HL-60/S4 treated with retinoic acid at 250 ng/mL for 4 days and 3 days (cell line): ENCODE results near the gene ACVR2B.
"Not testable (repeated sequence)": the region's sequence is repeated elsewhere in the genome, so short reads cannot be mapped to it uniquely, and the experiment has no call there.

Experiments
- in situ Hi-C: fragments of 300-500 bp; cut with MboI; formaldehyde crosslinking; loops from 2 replicates; pipeline ENCODE4 v1.7.0; 2022; ENCODE audit warnings: low sequenced_read_pairs

Gene ACVR2B

DNA sequence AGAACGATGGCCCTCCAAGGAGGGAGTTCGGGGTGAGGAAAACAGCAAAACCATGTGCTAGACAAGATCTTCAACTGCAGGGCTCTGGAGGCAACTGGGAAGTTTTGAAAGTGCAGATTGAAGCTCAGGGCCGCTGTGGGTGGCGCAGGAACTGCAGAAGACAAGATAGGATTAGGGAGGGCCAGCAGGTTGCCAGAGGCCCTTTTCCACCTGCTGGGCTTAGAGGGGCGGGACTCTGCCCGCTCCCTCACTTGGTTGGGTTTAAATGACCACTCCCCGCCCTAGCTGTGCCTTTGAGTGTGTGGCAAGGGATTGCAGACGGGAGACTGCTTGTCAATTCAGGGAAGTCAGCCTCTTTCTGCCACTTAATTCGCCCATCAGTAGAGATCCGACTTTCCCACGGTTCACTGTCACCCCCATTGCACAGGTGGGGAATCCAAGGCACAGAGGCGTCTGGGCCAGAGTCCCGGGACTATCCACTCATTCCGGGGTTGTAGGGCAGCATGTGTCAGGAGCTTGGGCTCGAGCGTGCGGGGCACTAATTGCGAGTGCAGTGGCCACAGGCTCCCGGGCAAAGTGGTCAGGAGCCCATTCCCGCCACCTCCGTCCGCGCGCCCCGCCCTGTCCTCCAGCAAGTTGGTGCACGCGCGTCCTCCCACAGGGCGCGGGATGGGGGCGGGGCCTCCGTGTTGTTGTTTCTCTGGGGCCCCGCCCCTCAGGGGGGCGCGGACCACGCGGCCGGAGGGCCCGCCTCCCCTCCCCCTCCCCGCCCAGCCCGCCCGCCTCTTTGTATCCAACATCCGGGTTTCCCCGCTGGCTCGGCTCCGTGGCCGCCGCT is at the start of gene ACVR2B:
Gene ACVR2B (plus strand): TSS at position 816 of the 838 bp plus-strand sequence. CDS start 433 bp downstream, outside the sequence.
- in situ Hi-C loops: no loop called here

- in situ Hi-C loops: no loop called here
Observed at GRCh38 chr3:38404286-38404685, 49.4 kb upstream of the ACVR2B start.

GRCh38 chr3:38411591-38411990 is 42.1 kb upstream of the ACVR2B start:
- in situ Hi-C loops: no loop called here

GRCh38 chr3:38420758-38421157 is 32.9 kb upstream of the ACVR2B start:
- in situ Hi-C loops: not testable (repeated sequence)

GRCh38 chr3:38421679-38422336 is 31.9 kb upstream of the ACVR2B start:
- in situ Hi-C loops: no loop called here

GRCh38 chr3:38426798-38427426 is 26.8 kb upstream of the ACVR2B start:
- in situ Hi-C loops: not testable (repeated sequence)

DNA sequence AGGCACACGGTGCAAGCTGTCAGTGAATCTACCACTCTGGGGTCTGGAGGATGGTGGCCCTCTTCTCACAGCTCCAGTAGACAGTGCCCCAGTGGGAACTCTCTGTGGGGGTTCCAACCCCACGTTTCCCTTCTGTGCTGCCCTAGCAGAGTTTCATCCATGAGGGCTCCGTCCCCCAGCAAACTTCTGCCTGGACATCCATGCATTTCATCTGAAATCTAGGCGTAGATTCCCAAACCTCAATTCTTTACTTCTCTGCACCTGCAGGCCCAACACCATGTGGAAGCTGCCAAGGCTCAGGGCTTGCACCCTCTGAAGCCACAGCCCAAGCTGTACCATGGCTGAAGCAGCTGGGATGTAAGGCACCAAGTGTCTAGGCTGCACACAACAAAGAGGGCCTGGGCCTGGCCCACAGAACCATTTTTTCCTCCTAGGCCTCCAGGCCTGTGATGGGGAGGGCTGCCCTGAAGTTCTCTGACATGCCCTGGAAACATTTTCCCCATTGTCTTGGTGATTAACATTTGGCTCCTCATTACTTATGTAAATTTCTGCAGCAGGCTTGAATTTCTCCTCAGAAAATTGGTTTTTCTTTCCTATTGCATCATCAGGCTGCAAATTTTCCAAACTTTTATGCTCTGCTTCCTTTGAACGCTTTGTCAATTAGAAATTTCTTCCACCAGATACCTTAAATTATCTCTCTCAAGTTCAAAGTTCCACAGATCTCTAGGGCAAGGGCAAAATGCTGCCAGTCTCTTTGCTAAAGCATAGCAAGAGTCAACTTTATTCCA is 20.6 kb upstream of the ACVR2B start:
- in situ Hi-C loops: not testable (repeated sequence)

- in situ Hi-C loops: not testable (repeated sequence)
Observed at GRCh38 chr3:38433661-38434060, 20.0 kb upstream of the ACVR2B start.

- in situ Hi-C loops: not testable (repeated sequence)
Observed at GRCh38 chr3:38438436-38439069, 15.1 kb upstream of the ACVR2B start.

DNA sequence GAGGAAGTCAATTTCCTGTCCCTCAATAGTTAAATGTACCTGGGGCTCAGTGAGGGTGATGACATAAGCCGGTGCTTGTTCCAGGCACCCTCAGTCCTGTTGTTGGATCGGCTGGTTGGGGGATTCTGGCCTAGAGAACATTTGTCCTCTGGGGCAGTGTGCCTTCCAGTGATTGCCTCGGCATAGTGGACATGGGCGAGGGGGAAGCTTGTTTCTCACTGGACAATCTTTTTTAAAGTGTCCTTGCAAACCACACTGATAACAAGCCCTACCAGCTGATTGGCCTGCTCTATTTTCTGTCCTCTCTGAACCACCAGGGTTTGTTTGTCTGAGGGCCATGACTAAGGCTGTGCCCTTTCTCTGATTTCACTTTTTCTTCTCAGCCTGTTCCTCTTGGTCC is 10.5 kb upstream of the ACVR2B start:
- in situ Hi-C loops: not testable (repeated sequence)

DNA sequence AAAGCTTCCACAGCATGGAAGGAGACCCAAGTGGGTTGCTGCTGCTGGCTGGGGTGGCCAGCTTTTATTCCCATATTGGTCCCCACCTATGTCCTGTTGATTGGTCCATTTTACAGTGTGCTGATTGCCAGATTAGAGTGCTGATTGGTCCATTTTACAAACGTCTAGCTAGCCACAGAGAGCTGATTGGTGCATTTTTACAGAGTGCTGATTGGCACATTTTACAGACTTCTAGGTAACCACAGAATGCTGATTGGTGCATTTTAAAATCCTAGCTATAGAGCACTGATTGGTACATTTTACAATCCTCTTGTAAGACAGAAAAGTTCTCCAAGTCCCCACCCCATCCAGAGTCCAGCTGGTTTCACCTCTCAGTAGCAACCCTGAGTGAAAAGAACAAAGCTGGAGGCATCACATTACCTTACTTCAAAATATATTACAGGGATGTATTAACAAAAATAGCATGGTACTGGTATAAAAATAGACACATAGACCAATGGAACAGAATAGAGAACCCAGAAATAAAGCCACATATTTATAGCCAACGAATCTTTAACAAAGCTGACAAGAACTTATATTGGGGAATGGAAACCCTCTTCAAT is 7.5 kb upstream of the ACVR2B start:
- in situ Hi-C loops: no loop called here

- in situ Hi-C loops: no loop called here
Observed at GRCh38 chr3:38446812-38447211, 6.9 kb upstream of the ACVR2B start.

GRCh38 chr3:38450853-38451252 is 2.8 kb upstream of the ACVR2B start:
- in situ Hi-C loops: no loop called here

- in situ Hi-C loops: no loop called here
Observed at GRCh38 chr3:38453913-38454177, 155 bp downstream of the ACVR2B start.

DNA sequence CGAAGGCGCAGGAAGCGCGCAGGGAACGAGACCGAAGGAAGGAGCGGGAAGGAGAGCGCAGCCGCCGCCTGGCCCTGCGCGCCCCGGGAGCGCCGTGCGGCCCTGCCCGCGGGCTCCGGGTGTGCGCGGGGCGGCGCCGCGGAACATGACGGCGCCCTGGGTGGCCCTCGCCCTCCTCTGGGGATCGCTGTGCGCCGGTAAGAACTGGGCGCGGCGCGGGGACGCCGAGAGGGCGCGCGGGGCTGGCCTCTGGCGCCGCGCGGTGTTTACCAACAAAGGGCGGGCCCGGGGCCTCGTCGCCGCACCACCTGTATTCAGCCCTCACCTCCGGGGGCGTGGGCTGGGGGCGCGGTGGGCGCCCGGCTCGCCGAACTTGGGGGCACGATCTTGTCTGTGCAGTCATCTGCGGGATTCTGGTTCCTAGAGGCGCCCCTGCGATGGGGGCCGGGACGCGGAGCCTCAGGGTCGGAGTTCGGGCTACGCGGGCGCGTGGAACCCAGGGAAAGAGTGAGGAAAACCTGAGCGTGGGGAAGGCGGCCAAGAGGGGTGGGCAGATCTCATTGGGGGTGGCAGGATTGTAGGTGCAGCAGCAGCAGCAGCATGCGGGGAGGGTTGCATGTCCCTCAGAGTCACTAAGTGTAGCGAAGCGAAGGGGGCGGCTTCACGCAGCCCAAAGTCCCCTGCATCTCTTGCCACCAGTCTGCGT is 641 bp downstream of the ACVR2B start:
- in situ Hi-C loops: no loop called here

DNA sequence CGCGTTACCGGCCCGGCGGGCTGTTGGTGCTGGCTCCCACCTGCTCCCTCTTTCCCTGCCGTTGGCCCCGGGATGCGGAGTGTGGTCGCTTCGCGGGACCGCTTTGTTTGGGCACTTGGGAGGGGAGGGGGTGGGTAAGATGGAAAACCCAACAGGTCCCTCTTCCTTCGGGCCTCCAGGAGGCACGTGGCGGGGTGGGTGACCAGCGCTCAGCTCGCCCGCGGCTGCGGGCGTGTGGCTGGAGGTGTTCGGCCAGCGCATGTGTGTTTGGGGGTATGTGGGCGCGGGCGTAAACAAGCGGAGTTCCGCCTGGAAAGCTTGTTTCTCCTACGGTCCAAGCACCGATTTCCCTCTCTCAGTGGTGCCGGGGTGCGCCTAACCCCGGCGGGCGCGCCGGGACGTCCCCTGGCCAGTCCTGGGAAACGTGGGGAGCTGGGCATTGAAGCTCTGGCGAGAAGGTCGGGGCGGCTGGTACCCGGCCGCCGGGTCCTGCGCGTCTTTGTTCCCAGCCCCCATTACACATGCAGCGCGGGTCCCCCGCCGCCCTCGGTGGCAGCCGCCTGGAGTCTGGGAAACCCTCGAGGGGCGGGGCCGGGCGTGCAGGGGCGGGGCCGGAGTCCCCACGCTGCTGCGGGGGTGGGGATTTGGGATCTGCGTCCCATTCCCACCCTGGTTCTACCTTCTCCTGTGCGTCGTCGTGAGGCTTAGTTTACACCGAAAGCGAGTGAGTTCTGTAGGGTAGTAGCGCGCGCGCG is 1.4 kb downstream of the ACVR2B start:
- in situ Hi-C loops: no loop called here

GRCh38 chr3:38455639-38456430 is 2.1 kb downstream of the ACVR2B start:
- in situ Hi-C loops: no loop called here
